ENCODE data around the gene PORCN. TPM values are rescaled to one million over a fixed set of nuclear protein-coding genes. Genes with fewer than 3 reads are reported as not detected.

Gene PORCN
- total and polyA plus RNA-seq, 2 of the 4 experiments (the other 2 are of a cell fraction) = 4.1 to 10.1 TPM

DNA sequence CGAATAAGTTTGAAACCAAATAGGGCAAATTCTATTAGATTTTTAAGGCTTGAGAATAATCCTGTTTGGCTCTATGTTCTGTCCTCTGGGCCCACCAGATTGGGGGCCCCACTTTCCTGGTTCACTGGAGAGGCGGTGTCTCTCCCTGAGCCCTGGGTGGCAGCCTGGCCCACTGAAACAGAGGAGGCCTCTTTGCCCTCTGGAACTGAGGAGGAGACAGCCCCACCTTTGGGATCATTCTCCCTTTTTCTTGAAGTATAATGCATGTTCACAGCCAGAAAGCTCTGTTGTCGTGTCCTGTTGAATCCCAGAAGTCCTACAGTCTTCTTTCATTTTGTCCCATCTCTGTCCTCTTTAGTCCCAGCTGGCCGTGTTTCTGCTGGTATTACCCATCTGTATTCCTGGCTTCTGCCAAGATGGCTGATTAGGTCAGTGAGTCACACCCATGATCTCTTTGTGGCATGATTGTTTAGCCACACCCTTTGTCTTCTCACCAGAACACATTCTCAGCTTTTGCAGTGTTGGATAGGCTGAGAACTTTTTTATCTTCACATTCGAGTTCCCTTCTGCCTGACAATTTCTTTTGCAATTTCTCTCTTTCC lies 22.7 kb downstream of the PORCN start:
- TF ChIP-seq RCOR1 (IDR thresholded peaks at IDR 0.05; ENCODE audit: insufficient replicate concordance, low read length) (no peak), ELK1 (IDR thresholded peaks at IDR 0.05; ENCODE audit: borderline replicate concordance, low read depth, low read length) (no peak), MXI1 (IDR thresholded peaks at IDR 0.05; ENCODE audit: borderline replicate concordance, low read depth, low read length) (no peak), SMC3 (IDR thresholded peaks at IDR 0.05; ENCODE audit: low read depth, low read length) (no peak), CHD1 (IDR thresholded peaks at IDR 0.05; ENCODE audit: low read depth, low read length) (no peak), FOS (IDR thresholded peaks at IDR 0.05; ENCODE audit: low read depth, low read length) (no peak)
- TF ChIP-seq, protein P1, sequence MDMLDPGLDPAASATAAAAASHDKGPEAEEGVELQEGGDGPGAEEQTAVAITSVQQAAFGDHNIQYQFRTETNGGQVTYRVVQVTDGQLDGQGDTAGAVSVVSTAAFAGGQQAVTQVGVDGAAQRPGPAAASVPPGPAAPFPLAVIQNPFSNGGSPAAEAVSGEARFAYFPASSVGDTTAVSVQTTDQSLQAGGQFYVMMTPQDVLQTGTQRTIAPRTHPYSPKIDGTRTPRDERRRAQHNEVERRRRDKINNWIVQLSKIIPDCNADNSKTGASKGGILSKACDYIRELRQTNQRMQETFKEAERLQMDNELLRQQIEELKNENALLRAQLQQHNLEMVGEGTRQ (IDR thresholded peaks at IDR 0.05; ENCODE audit: low read depth, low read length) = no peak
- DNase-seq = peak; percentile 69
- Histone ChIP-seq H3K27me3 (ENCODE audit: control insufficient read depth, insufficient read depth, low read length) (no peaks in the 10 kb centered on the region), H4K91ac (ENCODE audit: insufficient read depth, low read depth, low read length) (peak overlapping the region; percentile 10), H3K4me3 (ENCODE audit: insufficient read depth, low read depth, low read length) (no peak overlapping the region), H3K23ac (ENCODE audit: low read depth, low read length) (no peak overlapping the region), H2BK120ac (ENCODE audit: low read depth, low read length) (peak overlapping the region; percentile 41), H3K36me3 (ENCODE audit: control insufficient read depth, insufficient read depth, low read length) (peaks cover 2% of the 10 kb centered on the region; the same call in 1 of the 2 replicates), H3K56ac (ENCODE audit: extremely low read depth, insufficient read depth, low read length) (no peak overlapping the region), H2BK20ac (ENCODE audit: low read depth, low read length) (no peak overlapping the region; the same call in 1 of the 2 replicates), H3K14ac (replicated peaks; ENCODE audit: low read depth, low read length) (no peak overlapping the region), H2AFZ (replicated peaks; ENCODE audit: low read length, poor library complexity) (peak overlapping the region; percentile 16), H3K9ac (ENCODE audit: low read depth, low read length) (no peak overlapping the region), H3K4me2 (ENCODE audit: low read depth, low read length) (no peak overlapping the region), H3K18ac (ENCODE audit: low read depth, low read length) (peak overlapping the region; percentile 68; the same call in 1 of the 2 replicates), H4K20me1 (ENCODE audit: insufficient read depth, low read length) (no peaks in the 10 kb centered on the region), H3K4me1 (ENCODE audit: control insufficient read depth, insufficient read depth, low read length) (0 out of 2 replicates have a peak, but pooled peaks cover 1% of the 10 kb centered on the region), H4K8ac (ENCODE audit: low read depth in 2 of 2, low read length in 2 of 2) (peak overlapping the region in 1 of 2 experiments; percentile 83; a peak in 2 of 4 replicates), H4K5ac (ENCODE audit: low read depth, low read length) (peak overlapping the region; percentile 84; the same call in 1 of the 2 replicates), H3K27ac (ENCODE audit: insufficient read depth, low read length) (no peak overlapping the region), H2BK5ac (ENCODE audit: low read depth, low read length, poor library complexity, severe bottlenecking) (peak overlapping the region; percentile 24), H2AK5ac (ENCODE audit: low read depth, low read length) (no peak overlapping the region), H3K79me1 (ENCODE audit: low read depth in 1 of 2, low read length in 2 of 2) (no peaks in the 10 kb centered on the region), H2AK9ac (replicated peaks; ENCODE audit: low read depth, low read length, poor library complexity) (no peak overlapping the region), H3K4ac (ENCODE audit: low read depth, low read length) (0 out of 2 replicates have a peak overlapping the region, but pooled peaks have one; percentile 25), H3K9me1 (ENCODE audit: insufficient read depth, low read length) (no peaks in the 10 kb centered on the region), H2BK15ac (ENCODE audit: low read depth, low read length) (0 out of 3 replicates have a peak overlapping the region, but pooled peaks have one; percentile 15), H3K9me3 (ENCODE audit: control insufficient read depth, insufficient read depth, low read length) (no peaks in the 10 kb centered on the region; the same call in 1 of the 2 replicates)
- ChIA-PET CTCF (interaction anchor here (1.0 kb wide), 1 partner anchor 26 kb away, joined by 3 read pairs; no protein-coding TSS in a partner anchor), POLR2A (ENCODE audit: unreplicated experiment) (no interaction called here)
- no CpG with 5 or more reads among the region's 5 CpGs for WGBS, 2 experiments (ENCODE audit: extremely low coverage in 2 of 2, insufficient read length in 1 of 2)
- BruUV-seq (replicated peaks) = no TSS peak
- dilution Hi-C loops (cut with HindIII; ENCODE audit: low sequenced_read_pairs, unreplicated experiment) (no loop called here), intact Hi-C loops (cut with micrococcal nuclease) (no loop called here), in situ Hi-C loops (cut with MboI; ENCODE audit: low sequenced_read_pairs) (no loop called here)
- ATAC-seq (ENCODE audit: low read depth) = peak; percentile 79
